NCI-H69 (cell line): ENCODE measurements around the gene DENND1A.

Experiments used
- DNase-seq: peaks from one replicate; lab custom pipeline; 2025; lab: John Stamatoyannopoulos, UW

Gene DENND1A

DNA sequence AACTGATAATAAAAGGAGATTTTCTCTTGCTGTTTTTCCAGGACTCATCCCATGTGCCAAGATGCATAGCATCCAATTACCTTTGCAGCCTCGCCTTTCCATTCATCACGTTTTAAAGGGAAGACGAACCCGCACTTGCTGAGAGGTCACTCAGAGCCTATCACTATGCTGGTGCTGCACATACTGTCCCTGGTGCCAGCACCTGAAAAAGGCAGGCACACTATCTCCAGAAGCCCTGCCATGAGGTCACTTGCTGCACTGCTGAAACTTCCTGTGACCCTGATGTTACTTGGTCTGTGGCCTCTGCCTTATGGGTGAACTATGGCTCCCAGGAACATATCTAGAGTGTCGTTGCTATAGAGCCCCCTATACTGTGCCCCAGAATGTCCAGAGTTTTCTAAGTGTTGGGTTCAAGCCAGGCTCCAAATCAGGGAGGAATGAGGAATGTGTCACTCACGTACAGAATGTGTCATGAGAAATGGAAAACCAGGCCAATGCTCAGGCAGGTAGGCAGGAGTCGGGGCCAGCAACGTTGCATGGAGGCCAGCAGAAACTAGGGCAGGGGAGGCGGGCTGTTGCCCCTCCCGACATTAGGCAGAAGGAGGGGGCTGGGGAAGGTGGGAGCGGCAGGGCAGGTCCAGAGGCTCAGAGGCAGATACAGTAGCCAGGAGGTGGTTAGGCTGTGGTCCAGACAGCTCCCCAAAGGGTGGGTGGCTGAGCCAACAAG is 311.8 kb downstream of the DENND1A start:
- no peak for DNase-seq

GRCh38 chr9:123617286-123617685 is 312.6 kb downstream of the DENND1A start:
- DNase-seq: no peak

GRCh38 chr9:123616707-123617106 is 313.2 kb downstream of the DENND1A start:
- peak; percentile 19 for DNase-seq

DNA sequence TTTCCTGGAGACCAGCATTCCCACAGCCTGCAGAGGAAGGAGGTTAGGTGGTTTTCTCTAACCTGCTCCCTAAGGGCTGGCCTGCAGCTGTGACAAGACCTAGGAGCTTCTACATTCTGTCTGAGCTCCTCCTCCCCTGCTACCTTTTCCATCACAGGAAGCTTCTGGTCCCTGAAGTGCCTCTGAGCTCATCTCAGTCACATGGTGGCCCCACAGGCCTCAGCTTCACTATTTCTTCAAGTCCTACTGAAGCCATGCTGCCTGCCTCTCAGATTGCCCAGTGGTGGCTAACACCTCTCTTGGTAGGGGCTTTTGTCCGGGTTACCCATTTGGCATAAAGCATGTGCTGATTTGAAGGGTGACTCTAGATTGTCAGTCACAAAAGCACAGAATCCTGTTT is 314.5 kb downstream of the DENND1A start:
- DNase-seq: peak; percentile 66

- DNase-seq: peak; percentile 90
Measured at GRCh38 chr9:123614306-123615263, 315.3 kb downstream of the DENND1A start.

DNA sequence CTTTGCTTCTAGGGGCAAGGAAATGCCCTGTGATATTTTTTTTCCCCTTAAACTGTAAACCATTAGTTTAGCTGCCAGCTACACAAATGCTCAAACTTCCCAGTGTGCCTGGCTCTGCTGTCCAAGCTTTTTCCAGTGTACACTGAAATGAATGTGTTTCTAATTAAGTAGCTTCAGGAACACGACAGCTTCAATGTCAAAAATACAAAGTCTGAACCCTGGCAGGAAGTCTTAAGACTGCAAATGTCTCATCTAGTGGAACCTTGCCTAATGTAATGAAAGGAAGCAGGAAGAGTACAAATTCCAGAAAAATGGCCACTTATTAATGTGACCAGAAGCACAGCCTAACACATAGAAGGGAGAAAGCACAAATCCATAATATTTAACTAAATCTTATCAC is 318.7 kb downstream of the DENND1A start:
- DNase-seq: peak; percentile 21

GRCh38 chr9:123609844-123610243 is 320.1 kb downstream of the DENND1A start:
- peak; percentile 61 for DNase-seq

DNA sequence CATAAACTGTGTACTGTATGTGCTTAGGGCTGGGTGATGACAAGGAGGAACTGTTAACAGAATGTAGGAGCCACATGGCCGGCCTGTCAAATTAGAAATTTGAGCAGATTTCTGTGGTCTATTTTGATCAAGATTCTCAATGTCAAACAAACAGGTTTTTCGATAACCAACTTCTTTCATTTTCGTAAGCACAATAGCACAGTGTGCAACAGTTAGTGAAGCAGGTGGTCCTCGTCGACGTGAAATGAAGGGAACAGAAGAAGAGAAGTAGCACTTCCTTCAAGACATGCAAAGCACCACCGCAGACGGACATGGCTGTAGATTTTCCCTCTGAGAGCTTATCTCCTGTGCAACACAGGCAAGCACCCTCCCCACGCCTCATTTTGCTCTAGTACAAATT is 321.8 kb downstream of the DENND1A start:
- no peak for DNase-seq

DNA sequence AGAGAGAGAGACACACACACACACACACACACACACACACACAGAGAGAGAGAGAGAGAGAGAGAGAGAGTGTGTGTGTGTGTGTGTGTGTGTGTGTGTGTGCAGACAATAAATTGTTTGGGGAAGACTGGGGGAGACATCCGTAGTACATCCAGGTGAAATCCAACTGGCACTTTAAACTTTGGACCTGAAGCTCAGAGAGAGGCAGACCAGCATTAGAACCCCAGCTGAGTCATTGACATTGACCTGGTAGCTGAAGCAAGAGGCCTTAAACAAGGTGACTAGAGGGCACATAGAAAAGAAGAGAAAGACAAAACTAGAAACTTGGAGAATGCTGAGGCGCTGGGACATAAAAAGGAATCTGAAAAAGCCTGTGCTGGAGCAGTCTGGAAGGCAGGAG is 322.4 kb downstream of the DENND1A start:
- DNase-seq: no peak

- no peak for DNase-seq
Measured at GRCh38 chr9:123606141-123606540, 323.8 kb downstream of the DENND1A start.

DNA sequence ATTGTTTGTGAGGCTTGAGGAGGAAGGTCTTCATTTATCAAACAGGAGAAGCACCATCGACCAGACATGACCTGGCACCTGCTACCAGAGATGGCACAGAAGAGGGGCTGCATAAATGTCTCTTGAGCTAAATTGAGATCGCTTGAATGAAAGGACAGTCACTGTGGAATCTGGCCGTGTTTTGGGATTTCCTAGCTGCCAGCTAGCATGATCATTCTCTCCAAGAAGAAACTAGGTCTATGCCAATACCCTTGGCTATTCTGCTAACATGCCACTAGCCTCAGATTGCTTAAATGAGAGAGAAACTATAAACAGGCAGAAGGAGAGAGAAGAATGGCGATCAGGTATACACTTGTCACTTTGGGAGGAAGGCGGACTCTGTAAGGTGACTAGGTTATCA is 324.6 kb downstream of the DENND1A start:
- no peak for DNase-seq

DNA sequence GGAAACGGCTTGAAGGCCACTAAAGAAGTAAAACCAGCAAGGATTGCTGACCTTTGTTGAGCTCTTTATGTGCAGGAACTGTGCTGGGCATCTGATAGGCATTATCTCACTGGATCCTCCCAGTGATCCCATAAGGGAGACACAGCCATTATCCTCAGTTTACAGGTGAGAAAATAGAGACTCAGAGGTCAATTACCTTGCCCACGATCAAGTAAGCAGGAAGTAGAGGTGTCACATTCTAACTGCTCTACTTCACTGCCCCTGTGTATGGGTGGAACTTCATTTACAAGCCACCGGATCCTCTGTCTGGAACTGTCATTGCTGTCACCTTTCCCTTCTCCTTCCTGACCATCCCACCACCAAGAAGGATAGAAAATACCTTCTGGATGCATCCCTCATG is 325.1 kb downstream of the DENND1A start:
- DNase-seq: no peak

DNA sequence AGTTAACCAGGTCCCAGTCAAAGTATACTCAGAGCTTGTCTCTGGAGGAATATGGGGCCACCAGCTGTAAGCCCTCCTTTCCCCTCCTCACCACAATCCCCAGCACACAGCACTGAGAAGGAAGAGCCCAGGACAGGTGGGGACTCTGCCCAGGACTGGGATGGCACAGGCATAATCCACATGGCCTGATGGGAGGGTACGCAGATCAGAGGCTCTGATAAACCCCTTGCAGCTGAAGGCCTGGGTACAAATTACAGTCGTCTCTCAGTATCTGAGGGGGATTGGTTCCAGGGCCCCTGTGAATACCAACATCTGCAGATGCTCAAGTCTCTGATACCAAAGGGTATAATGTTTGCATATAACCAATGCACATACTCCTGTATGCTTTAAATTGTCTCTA is 328.1 kb downstream of the DENND1A start:
- DNase-seq: no peak

DNA sequence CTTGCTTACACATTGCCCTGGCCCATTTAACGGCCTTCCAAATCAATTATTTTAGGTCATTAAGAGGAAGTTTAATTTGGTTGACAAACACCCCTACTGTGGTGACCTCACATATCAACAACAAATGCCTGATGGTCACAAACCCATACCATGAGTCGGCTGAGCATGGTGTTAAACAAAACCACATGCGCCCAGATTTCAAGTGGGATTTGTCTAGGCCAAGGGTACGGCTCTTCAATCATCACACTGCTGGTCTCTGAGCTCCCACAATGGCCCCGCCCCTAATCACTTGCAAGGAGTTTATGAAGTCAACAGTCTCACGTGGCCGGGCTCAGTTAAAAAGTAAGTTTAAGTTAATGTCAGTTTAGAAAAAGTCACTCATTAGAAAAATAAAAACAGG is 330.1 kb downstream of the DENND1A start:
- DNase-seq: no peak

DNA sequence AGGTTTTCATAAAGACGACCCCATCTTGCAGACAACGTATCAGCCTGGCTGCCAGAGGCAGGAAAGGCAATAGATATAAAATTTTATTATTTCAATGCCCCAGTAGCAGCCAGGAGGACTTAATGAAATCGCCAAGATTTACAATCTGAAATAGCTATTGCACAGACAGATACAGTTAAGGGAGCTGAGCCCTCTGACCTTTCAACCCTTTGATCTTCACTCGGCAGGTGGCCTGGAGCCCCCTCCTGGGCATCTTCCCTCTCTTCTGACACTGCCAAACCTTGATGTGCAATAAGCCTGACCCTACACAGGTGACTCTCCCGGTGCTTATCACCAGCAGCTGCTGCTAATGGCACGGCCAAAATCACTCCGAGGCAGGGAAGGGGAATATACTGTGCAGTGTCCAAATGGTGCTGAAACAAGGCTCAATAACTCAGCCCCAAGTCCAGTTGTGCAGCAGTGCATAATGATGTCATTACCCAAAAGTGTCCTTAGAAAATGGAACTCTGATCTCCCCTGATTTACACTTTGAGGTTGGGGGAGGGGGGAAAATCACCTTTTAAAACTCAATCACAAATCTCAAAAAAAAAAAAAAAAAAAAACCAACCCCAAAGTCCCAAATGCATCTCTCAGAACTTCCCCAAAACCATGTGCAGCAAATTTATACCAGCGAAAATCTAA is 331.9 kb downstream of the DENND1A start:
- DNase-seq: no peak

DNA sequence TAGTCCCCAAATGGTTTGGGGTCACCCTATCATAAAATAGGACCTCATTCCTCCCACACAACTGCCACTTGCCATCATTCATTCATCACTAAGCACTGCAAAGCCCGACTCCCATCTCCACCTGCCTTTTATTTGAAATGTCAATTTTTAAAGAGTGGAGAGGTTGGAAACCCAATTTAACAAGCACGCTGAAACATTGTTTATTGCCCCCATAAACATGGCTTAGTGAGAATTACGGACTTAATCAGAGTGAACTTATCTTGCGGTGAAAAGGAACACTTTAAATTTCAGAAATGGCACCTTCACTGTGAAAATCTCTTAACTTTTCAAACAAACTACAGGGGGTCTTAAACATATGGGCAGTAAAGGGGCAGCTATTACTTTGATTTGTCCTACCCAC is 332.9 kb downstream of the DENND1A start:
- no peak for DNase-seq

GRCh38 chr9:123591283-123591682 is 338.6 kb downstream of the DENND1A start:
- DNase-seq: no peak

GRCh38 chr9:123590499-123590898 is 339.4 kb downstream of the DENND1A start:
- peak; percentile 21 for DNase-seq

DNA sequence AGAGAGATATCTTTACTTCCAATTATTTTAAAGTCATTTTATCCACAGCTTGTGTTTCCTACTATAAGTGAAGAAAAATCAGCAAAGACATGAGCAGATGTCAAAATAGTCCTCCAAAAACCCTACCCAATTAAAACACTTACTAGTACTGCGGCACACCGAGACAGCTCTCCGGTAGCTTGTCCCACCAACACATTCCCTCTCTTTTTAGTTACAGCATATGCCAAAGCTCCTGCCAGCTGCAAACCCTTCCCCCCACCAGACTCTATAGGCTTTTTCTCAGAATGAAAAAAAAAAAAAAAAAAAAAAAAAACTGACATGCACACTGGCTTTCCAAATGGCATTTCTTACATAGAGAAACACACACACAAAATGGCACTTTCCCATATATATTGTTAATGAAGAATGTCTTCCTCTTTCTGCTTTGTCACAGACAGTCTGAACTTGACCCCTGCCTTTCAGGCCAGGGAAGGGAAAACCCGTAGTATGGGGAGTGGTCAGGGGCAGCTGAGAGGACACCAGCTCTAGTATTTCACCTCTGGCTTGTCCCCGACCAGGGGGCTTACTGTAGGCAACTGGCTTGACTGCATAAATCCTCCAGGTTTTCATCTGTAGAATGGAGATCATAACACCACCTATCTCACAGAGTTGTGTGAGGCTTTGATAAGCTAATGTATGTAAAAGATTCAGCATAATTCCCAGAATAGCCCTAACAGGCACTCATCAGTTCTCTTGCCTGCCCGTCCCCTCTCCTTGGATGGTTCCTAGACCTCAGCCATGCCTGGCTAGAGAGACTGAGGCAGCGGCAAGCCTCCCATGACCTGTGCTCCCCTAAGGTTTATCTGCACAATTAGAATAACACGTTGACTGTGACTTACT is 340.3 kb downstream of the DENND1A start:
- DNase-seq: no peak

- DNase-seq: no peak
Measured at GRCh38 chr9:123586275-123586674, 343.7 kb downstream of the DENND1A start.
